HUES6 (cell line): Measurements from ENCODE around the gene PARD6B.
A peak's percentile ranks its signal among the peaks of the same experiment; 100 is the strongest.

Experiments
- H3K27ac ChIP-seq: 2 replicates; pipeline ENCODE4 v1.7.0; 2013; ENCODE audit warnings: low read depth, mild to moderate bottlenecking, low read length, inconsistent platforms
- H3K27me3 ChIP-seq: 2 replicates; pipeline ENCODE4 v1.6.1; 2013; ENCODE audit warnings: low read length; ENCODE audit not compliant: control insufficient read depth, insufficient read depth
- H3K36me3 ChIP-seq: 2 replicates; pipeline ENCODE4 v1.6.1; 2013; ENCODE audit warnings: low read length; ENCODE audit not compliant: control insufficient read depth, insufficient read depth
- H3K4me1 ChIP-seq: 2 replicates; pipeline ENCODE4 v1.6.1; 2013; ENCODE audit warnings: low read length; ENCODE audit not compliant: control insufficient read depth, insufficient read depth
- H3K4me3 ChIP-seq: 2 replicates; pipeline ENCODE4 v1.5.1; 2013; ENCODE audit warnings: low read depth, low read length
- H3K9ac ChIP-seq: one replicate; pipeline ENCODE4 v1.6.1; 2013; ENCODE audit warnings: mild to moderate bottlenecking, low read length
- H3K9me3 ChIP-seq: 2 replicates; pipeline ENCODE4 v1.6.1; 2013; ENCODE audit warnings: low read depth, low read length; ENCODE audit not compliant: control insufficient read depth, insufficient read depth

PARD6B gene

GRCh38 chr20:50726955-50727791 lies 4.2 kb upstream of the PARD6B start:
- Histone ChIP-seq H3K4me1 (peaks cover 33% of the 10 kb centered on the region), H3K36me3 (no peaks in the 10 kb centered on the region), H3K9ac (no peak overlapping the region), H3K9me3 (no peaks in the 10 kb centered on the region), H3K27me3 (no peaks in the 10 kb centered on the region), H3K4me3 (no peak overlapping the region), H3K27ac (no peak overlapping the region)

- H3K36me3 ChIP-seq = no peaks in the 10 kb centered on the region
- H3K4me3 ChIP-seq = no peak overlapping the region
- H3K9me3 ChIP-seq = no peaks in the 10 kb centered on the region
- peaks cover 39% of the 10 kb centered on the region for H3K4me1 ChIP-seq
- H3K27me3 ChIP-seq = no peaks in the 10 kb centered on the region
- H3K27ac ChIP-seq = no peak overlapping the region
- H3K9ac ChIP-seq = no peak overlapping the region
These were observed 3.4 kb upstream of the PARD6B start for GRCh38 chr20:50727792-50728485.

GRCh38 chr20:50728486-50728980 lies 2.8 kb upstream of the PARD6B start:
- Histone ChIP-seq H3K27ac (no peak overlapping the region), H3K27me3 (no peaks in the 10 kb centered on the region), H3K4me3 (no peak overlapping the region), H3K9ac (no peak overlapping the region), H3K36me3 (no peaks in the 10 kb centered on the region), H3K9me3 (no peaks in the 10 kb centered on the region), H3K4me1 (peaks cover 41% of the 10 kb centered on the region)

GRCh38 chr20:50728981-50729874 lies 2.2 kb upstream of the PARD6B start:
- peaks cover 41% of the 10 kb centered on the region for H3K4me1 ChIP-seq
- H3K4me3 ChIP-seq = no peak overlapping the region
- no peaks in the 10 kb centered on the region for H3K36me3 ChIP-seq

GRCh38 chr20:50729901-50730764 lies 1.2 kb upstream of the PARD6B start:
- H3K27ac ChIP-seq = peak overlapping the region; percentile 84
- H3K27me3 ChIP-seq = no peaks in the 10 kb centered on the region
- H3K4me3 ChIP-seq = peak overlapping the region; percentile 94
- H3K36me3 ChIP-seq = peaks cover 3% of the 10 kb centered on the region; the same call in 1 of the 2 replicates
- H3K9ac ChIP-seq = peak overlapping the region; percentile 82
- H3K9me3 ChIP-seq = no peaks in the 10 kb centered on the region
- peaks cover 32% of the 10 kb centered on the region for H3K4me1 ChIP-seq

More at GRCh38 chr20:50728981-50729874, 2.2 kb upstream of the PARD6B start:
- no peaks in the 10 kb centered on the region for H3K9me3 ChIP-seq
- H3K27ac ChIP-seq = no peak overlapping the region
- no peaks in the 10 kb centered on the region for H3K27me3 ChIP-seq
- H3K9ac ChIP-seq = no peak overlapping the region

DNA sequence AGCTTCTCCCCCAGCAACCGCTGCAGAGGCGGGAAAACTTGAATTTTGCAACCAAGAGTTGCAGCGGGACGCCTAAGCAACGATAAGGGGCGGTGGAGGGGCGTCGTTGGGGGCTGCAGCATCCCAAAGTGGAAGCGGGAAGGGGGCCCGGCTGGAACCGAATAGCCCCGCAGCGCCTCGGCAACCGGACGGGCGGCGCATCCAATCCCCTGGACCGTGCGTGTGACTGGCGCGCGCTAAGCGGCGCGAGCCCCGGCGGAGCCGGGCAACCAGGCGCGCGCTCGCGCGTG lies 670 bp upstream of the PARD6B start:
- H3K27me3 ChIP-seq = no peaks in the 10 kb centered on the region
- H3K4me1 ChIP-seq = peaks cover 26% of the 10 kb centered on the region
- peaks cover 3% of the 10 kb centered on the region; the same call in 1 of the 2 replicates for H3K36me3 ChIP-seq
- peak overlapping the region; percentile 84 for H3K27ac ChIP-seq
- H3K4me3 ChIP-seq = peak overlapping the region; percentile 94
- no peaks in the 10 kb centered on the region for H3K9me3 ChIP-seq
- H3K9ac ChIP-seq = peak overlapping the region; percentile 82

- Histone ChIP-seq H3K27me3 (no peaks in the 10 kb centered on the region), H3K4me1 (peaks cover 27% of the 10 kb centered on the region), H3K9ac (peak overlapping the region; percentile 76), H3K36me3 (peaks cover 3% of the 10 kb centered on the region; the same call in 1 of the 2 replicates), H3K4me3 (peak overlapping the region; percentile 94), H3K27ac (peak overlapping the region; percentile 90), H3K9me3 (no peaks in the 10 kb centered on the region)
These were observed 730 bp downstream of the PARD6B start for GRCh38 chr20:50731930-50732690.

GRCh38 chr20:50733644-50734349 lies 2.4 kb downstream of the PARD6B start:
- Histone ChIP-seq H3K4me3 (peak overlapping the region; percentile 30), H3K36me3 (peaks cover 6% of the 10 kb centered on the region; the same call in 1 of the 2 replicates), H3K27me3 (no peaks in the 10 kb centered on the region), H3K9me3 (no peaks in the 10 kb centered on the region), H3K27ac (no peak overlapping the region), H3K4me1 (peaks cover 38% of the 10 kb centered on the region), H3K9ac (no peak overlapping the region)
